SU-DHL-6 (cell line): ENCODE results near the gene NOC2L.

Experiments
- CTCF ChIP-seq: fragments of 200-600 bp; sonication (generic); IDR thresholded peaks from one replicate; pipeline ENCODE4 v1.5.1; 2017; ENCODE audit warnings: antibody characterized with exemption, mild to moderate bottlenecking, low read length, moderate library complexity; ENCODE audit not compliant: insufficient read depth, poor library complexity, severe bottlenecking
- EZH2phosphoT487 ChIP-seq: fragments of 200-600 bp; sonication (generic), shearing (Covaris generic); conservative IDR thresholded peaks from 2 replicates; pipeline ENCODE4 v1.6.1; 2018; ENCODE audit warnings: mild to moderate bottlenecking, antibody characterized with exemption, low read length, moderate library complexity, mixed read lengths

- TF ChIP-seq CTCF = no peak
- no peak for TF ChIP-seq EZH2phosphoT487
Observed at GRCh38 chr1:972726-973458, 13.8 kb upstream of the NOC2L start.
